Suprapubic skin (tissue), 3 donors: Measurements from ENCODE around the gene F5.

Source experiments
- POLR2AphosphoS5 ChIP-seq, 3 donors: sonication (generic); formaldehyde crosslinking; IDR thresholded peaks; one replicate each; pipeline ENCODE4 v1.6.1; 2017; ENCODE audit warnings: antibody characterized with exemption in 3 of 3
- TF ChIP-seq, protein P1 (sequence below), 2 donors: fragments of 200-600 bp in 1 of 2; fragments of 450-650 bp in 1 of 2; sonication (generic) in 1 of 2; IDR thresholded peaks; one replicate each; pipeline ENCODE4 v1.5.1; 2016 to 2019; ENCODE audit warnings: antibody characterized with exemption in 2 of 2, mild to moderate bottlenecking in 1 of 2, moderate library complexity in 1 of 2

GRCh38 chr1:169586395-169587255 lies at the start of gene F5:
- TF ChIP-seq, protein P1, sequence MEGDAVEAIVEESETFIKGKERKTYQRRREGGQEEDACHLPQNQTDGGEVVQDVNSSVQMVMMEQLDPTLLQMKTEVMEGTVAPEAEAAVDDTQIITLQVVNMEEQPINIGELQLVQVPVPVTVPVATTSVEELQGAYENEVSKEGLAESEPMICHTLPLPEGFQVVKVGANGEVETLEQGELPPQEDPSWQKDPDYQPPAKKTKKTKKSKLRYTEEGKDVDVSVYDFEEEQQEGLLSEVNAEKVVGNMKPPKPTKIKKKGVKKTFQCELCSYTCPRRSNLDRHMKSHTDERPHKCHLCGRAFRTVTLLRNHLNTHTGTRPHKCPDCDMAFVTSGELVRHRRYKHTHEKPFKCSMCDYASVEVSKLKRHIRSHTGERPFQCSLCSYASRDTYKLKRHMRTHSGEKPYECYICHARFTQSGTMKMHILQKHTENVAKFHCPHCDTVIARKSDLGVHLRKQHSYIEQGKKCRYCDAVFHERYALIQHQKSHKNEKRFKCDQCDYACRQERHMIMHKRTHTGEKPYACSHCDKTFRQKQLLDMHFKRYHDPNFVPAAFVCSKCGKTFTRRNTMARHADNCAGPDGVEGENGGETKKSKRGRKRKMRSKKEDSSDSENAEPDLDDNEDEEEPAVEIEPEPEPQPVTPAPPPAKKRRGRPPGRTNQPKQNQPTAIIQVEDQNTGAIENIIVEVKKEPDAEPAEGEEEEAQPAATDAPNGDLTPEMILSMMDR (IDR thresholded peaks at IDR 0.05), result peak in 1 of 2 donors; percentile 42
- TF ChIP-seq POLR2AphosphoS5 (IDR thresholded peaks at IDR 0.05), result no peak
